NCI-H226 (cell line): Measurements from ENCODE around the gene AHR.

Experiments
- DNase-seq: peaks from one replicate; pipeline ENCODE4 v3.0.0-alpha.2; 2015

AHR gene

DNA sequence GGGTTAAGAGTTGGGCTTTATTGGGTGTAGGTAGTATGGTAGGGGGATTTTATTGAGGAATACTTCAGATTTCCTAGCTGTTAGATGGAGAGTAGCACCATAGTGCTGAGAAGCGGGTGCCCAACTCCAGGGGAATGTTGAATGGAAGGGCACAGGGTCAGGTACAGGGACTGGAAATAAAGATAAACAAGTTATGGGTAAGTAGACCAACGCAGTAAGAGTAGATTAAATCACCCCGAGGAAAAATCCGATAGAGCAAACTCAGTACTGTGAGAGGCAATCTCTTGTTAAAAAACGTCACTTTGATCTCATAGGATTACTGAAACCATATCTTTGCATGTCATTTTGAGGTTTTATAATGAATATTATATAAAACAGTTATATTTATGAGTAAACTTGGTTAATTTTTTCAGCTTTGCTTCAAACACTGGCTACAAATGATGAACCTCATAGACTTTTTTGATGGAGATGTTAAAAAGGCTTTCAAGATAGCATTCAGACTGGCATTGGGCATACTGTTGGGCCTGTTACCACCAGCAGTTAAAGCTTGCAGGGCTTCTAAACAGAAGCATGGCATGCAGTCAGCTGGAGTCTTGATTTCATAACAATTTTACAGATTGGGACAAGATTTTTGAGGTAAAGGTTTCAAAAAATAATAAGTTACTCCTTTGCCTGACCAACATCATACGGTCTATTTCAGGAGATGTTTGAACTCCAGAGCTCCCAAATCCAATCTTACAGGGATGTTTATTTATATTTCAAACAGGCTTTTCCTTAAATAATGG is 7.1 kb downstream of the AHR start:
- no peak for DNase-seq

DNA sequence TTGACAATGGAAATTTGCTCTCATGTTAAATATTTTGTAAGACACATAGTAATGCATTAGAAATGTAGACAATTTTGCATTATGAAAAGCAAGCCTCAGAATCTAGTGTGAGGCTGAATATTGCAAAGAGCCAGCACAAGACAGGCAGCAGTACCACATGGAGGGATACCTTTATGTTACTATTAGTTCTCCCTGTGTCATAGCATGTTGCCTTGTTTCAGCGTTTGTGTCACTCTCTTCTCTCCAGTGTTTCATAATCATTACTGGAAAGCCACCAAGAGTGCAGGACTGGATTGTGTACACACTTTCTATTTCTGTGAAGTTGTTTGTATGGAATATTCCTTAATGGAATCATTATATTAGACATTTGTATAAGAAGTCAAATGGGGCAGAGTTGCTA is 8.5 kb downstream of the AHR start:
- DNase-seq, result no peak

DNA sequence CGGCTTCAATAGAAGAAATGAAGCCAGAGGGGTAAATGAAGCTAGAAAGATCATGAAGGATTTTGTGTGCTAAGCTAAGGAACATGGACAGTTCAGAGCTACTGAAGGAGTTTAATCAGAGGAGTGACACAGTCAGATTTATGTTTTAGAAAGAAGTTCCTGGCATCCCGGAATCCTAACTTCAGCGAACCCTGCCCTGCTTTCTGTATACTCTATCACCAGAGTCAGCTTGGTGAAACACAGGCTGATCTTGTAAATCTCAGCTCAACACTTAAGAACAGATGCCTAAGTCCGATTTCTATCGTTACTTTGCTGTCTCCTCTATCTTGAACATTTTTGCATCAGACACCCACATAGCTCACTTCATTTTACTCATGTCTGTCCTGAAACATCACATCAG is 9.1 kb downstream of the AHR start:
- DNase-seq, result no peak

DNA sequence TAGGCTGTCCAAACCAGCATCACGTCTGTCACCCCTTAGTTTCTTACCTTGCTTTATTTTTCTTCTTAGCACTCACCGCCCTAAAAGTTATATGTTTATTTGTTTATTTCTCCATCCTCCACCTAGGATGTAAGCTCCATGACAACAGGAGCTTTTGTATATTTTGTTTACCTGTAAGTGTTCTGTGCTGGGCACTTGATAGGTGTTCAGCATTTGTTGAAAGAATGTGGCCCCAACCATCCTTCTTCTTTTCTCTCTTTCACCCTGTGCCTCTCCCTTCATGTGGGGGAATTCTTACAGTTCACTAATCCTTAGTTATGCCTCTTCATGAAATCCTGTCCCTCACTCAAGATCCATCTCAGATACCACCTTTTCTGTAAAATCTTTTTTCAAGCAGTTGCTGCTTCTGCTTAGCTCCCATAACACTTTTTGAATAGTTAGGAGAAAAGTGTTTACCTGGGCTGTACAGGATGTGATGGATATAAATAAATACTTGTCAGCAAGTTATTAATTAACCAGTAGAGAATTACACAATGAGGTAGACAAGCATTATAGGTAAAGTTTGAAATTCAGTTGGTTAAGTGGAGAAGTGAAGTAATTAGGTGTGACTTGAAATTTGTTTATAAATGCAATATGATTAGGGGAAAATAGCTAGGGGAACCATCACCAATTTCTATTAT is 9.7 kb downstream of the AHR start:
- no peak for DNase-seq

DNA sequence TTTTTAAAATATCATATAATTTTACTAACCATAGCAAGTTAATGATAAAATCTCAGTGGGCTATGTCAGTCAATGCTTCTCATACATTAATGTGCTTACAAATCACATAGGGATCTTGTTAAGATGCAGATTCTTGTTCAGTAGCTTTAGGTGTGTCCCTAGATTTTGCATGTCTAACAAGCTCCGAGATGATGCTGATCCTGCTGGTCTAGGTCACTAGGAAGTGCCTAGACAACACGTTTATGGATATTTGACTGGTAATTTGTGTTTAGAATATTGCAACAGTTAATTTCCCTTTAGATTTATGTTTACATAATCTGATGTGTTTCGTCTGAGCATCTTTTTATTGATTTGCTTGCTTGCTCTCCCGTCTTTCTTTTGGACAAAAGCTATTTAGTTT is 12.7 kb downstream of the AHR start:
- no peak for DNase-seq

DNA sequence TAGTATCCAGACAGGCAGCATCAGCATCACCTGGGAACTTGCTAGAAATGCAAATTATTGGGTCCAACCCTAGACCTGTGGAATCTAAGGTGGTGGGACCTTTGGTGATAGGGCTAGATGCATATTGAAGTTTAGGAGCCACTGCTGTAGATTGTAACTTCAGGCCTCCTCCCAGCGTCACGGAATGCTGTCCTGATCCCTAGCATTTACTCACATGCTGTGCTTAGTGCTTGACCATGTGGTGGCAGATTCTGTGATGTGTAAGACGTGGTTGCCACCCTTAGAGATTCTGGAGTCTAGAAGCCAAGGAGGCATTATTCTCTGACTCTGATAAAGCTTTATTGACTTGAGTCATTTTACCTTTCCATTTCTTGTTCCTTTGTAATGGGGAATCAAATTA is 13.5 kb downstream of the AHR start:
- DNase-seq, result no peak

DNA sequence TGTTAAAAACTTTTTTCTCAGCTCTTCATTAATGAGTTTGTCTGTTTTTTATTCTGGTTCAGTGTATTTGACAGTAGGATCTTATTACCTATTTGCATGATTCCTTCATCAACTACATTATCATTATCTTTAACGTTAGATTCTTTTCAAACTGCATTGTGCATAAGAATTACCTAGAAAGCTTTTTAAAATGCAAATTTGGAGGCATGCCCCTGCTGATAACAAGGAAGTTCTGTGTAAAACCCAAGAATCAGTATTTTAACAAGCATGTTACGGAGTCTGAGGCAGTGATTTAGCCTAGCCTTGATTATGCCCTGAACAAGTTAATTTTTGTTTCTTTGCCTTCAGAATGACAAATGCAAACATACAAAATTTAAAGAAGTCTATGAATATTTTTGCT is 14.2 kb downstream of the AHR start:
- DNase-seq, result no peak

DNA sequence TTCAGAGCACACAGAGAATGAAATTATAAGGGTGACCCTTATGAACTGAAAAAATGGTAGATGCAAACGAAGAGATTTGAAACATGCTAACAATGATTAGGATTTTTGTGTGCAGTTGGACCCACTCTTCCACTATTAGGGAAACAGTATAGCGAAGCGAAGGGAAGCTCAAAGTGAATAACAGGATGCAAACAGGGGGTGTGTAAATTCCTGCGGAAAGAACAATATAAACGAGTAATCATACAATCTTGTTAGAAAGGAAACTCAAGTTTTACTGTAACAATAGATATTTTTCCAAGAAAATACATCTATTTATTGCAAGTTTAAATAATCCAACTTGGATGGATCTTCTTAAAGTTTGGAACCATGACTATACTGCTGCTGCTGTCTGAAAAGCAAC is 14.7 kb downstream of the AHR start:
- no peak for DNase-seq

DNA sequence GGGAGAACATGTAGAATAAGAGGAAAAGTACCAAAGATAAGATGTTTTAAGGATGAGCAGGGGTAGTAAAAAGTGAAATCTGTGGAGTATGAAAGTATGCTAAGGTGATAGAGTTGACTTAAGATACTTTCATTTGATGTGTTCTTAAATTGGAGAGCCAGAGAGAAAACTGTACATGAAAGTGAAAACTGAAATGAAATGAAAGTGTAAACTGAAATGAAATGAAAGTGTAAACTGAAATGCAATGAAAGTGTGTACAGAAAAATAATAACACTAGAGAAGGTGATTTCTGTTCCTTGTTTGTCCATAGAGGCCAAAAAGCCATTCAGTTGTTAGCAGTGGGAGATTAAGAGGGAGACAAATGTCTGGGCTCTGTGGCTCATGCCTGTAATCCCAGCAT is 17.5 kb downstream of the AHR start:
- no peak for DNase-seq

DNA sequence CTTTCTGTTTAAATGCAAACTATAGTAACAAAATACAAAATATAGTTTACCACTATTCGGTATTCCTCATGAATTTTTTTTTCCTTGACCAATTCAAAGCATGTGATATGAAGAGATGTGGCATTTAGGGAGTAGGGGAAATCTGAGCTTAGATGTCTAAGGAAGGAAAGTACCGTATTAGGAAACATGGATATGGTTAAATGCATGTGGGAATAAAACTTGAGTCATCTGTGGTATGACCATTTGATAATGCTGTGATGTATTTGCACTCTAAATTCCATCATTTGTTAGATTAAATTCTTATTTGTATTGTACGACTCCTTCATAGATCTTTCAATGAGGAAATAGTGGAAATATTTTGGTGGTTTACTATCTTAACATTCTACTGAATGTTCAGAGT is 19.7 kb downstream of the AHR start:
- DNase-seq, result peak; percentile 93

DNA sequence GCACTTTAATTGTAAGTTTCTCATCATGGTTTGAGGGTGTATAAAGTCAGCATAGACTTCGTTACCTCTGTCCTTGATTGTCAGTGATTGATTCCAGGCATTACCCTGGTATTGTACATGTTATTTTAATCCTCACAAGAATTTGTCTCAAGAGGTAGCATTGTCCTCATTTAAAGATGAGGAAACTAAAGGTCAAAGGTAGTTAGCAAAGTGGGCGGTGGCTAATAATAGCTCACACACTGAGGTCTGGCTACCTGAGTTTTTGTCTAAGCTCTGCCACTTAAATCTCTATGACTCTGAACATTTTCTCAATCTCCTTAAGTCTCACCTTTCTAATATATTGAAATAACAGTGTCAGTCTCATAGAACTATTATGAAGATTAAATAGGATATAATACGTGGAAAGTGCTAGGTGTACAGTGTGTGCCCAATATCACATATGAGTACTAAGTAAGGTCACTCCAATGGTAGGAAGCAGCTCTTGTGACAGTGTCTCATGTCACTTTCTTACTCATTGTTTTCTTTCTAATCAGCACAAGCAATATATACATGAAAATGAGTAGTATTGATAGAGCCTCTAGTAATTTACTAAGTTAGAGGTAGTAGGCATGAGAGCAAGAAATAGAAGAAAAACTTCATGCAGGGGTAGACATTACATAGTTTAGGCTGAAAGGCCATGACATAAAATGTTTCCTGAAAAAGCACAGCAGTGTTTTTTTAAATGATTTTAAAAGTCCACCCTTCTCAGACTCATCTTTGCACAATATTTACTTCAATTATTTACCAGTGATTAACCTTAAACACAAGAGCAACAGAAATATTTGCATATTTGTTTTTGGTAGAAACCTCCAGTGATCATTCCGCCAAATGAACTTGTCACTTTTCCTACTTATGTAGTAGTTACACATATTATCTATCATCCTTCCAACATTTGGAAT is 21.0 kb downstream of the AHR start:
- DNase-seq, result no peak

DNA sequence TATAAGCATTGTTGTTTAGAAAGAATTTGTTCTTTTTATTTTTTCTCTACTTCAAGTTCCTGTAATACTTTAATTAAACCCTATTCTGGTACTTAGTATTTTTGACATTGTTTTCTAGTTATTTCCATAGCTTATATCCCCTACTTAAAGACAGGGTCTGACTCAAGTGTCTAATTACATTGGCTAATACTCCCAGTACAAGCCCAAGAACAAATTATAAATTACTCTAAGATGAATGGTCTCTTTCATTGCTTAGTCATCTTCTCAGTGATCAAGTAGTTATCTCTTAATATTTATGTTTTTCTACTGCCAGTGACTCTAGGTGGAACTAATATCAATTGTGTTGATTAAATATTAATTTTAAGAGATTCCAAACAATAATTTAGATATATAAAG is 21.6 kb downstream of the AHR start:
- no peak for DNase-seq

DNA sequence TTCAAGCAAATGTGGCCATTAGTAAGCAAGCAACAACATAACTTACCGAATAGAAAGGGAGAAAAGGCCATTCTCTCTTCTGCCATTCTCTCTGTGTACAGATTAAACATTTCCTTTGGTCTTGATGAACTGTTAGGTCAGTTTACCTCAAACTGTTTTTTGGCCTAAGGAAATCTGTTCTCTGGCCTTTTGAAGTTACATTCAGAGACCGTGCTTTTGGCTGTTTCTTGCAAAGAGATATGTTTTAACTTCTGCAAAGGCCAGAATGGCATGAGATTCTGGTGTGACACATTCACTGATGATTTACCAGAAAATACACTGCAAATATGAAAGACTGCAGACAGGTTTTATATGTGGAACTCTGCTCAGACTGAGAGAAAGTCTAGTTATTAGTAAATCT is 22.2 kb downstream of the AHR start:
- no peak for DNase-seq

DNA sequence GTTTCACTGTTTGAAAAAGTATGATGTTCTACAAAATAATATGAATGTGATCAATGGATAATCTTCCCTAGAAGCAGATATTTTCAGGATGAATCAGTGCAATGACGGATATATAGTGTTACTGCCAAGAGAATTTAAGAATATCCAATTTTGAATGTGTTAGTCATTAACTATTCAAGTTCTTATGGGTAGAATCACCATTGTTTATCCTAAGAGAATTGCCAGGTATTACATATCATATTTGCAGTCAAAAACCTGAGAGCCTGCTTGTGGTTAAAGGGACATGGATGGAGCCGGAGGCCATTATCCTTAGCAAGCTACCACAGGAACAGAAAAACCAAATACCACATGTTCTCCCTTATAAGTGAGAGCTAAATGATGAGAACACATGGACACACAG is 26.9 kb downstream of the AHR start:
- no peak for DNase-seq

DNA sequence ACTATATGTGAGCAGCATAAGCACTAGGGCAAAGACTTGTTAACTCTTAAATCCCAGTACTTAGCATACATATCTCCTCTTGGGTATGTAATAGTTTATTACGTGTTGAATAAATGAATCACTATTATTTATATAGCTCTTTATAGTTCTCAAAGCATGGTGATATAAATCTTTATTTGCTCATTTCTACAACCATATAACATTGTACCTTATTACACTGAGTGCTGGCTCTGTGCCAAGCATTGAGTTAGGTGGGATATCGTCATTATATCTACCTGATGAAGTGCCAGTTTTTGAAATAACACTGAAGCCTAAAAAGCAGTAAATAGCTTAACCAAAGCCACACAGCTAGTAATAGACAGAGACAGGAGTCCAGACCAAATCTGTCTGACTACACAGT is 27.9 kb downstream of the AHR start:
- no peak for DNase-seq

DNA sequence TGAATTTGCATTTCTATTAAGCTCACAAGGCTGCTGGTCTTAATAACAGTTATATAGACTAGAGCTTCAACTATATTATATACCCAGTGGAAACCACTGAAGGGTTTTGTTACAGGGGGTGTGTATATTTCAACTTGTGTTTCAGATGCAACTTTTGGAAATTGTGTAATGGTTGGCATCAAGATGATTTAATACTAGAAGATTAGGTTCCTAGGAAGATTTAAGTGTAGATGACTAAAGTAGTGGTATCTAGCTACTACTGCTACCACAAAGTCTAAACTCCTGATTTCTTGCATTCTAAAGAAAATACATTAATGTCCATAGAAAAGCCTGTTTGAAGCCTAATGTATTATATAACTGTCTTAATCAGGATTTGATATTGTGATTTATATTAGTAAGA is 30.2 kb downstream of the AHR start:
- DNase-seq, result no peak

DNA sequence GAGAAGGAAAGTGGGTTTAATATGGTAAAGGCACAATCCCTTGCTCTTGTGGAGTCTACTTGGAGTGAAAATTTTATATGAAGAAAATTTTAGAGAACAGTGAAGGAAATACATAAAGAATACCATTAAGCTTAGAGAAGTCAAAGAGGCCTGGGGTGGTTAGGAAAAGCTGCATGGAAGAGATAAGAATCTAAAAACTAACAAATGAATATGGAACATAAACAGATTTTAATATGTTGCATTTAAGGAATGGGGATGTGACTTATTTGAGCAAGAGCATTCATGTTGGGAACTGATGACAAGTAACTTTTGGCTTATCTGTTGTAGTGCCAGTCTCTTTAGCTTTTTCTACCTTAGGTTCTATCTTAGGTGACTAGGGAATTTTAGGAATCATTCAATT is 31.0 kb downstream of the AHR start:
- no peak for DNase-seq

DNA sequence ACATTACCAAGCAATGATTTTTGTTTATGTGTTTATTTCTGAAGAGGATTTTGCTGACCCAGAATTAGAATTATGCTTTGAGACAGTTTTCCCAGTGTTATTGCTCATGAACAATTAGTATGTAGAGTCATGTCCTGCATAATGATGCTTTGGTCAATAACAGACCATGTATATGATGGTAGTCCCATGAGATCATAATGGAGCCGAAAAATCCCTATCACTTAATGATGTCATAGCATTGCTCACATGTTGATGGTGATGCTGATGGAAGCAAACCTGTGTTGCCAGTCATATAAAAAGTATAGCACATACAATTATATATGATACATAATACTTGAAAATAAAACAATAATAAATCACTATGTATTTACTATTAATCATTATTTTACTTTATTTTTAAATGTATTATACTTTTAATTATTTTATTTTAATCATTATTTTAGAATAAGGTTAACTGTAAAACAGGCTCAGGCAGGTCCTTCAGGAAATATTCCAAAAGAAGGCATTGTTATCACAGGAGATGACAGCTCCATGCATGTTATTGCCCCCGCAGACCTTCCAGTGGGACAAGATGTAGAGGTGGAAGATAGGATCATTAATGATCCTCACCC is 33.5 kb downstream of the AHR start:
- DNase-seq, result no peak

DNA sequence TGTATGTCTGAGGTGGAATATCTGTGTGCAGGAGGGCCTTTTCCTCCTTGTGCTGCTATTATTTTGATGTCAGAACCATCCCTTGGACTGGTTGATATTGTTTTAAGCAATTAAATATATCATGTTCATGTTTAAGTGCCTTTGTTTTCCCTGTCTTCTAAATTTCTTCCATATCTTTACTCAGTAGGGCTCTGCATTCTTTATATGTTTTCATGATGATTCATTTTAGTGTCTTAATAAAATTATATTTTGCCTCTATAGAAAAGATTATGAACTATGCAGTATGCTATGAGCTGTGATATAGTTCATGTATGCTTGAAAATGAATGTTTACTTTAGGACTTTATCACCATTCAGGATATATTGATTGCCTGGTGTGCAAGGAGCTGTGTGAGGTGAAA is 34.8 kb downstream of the AHR start:
- peak; percentile 42 for DNase-seq

DNA sequence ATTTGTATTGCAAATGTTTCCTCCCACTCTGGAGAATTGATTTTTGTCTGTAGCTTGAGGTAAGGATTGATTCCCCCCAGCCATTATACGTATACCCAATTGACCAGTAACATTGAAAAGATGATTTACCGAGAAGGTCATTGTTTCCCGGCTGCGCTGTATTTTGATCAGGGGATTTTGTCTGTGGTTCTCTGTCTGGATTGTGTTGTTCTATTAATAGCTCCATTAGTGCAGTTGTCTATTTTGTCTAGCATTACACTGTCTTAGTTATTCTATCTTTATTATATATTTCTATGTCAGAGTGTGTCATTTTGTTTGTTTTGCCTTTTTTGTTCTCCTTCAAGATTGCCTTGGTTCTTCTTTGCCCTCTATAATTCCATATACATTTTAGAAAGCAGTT is 37.7 kb downstream of the AHR start:
- no peak for DNase-seq

DNA sequence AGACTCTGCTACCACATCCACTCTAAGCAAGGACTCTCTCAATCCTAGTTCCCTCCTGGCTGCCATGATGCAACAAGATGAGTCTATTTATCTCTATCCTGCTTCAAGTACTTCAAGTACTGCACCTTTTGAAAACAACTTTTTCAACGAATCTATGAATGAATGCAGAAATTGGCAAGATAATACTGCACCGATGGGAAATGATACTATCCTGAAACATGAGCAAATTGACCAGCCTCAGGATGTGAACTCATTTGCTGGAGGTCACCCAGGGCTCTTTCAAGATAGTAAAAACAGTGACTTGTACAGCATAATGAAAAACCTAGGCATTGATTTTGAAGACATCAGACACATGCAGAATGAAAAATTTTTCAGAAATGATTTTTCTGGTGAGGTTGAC is 40.7 kb downstream of the AHR start:
- no peak for DNase-seq

DNA sequence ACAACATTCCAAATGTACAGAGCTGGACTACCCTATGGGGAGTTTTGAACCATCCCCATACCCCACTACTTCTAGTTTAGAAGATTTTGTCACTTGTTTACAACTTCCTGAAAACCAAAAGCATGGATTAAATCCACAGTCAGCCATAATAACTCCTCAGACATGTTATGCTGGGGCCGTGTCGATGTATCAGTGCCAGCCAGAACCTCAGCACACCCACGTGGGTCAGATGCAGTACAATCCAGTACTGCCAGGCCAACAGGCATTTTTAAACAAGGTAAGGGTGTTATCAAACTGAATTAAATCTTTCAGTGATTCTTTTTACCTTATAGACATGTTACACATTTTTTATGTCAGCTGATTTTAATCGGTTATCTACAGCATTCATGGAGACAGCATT is 41.5 kb downstream of the AHR start:
- no peak for DNase-seq

DNA sequence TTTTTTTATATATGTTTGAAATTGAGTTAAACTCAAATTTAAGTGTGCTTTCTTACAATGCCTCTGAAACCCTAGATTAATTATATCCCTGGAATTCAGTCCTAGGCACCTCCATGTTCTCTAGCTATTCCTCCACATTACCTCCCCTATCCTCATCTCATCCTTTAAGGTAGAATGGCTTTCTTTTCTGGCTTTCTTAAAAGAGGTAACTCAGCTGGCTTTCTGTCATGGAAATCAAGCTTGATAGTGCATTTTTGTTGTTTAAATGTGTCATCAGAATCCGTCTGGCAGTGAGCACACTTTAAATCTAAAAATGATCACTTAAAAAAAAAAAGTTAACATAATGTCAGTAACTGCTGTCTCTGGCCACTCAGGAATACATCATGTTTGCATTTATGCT is 42.2 kb downstream of the AHR start:
- no peak for DNase-seq
